Upper lobe of left lung (tissue), 4 donors: ENCODE results near the gene GPX5.
A peak's percentile ranks its signal among the peaks of the same experiment; 100 is the strongest.

ENCODE experiments used
- EP300 ChIP-seq, 4 donors: sonication (generic); formaldehyde crosslinking; IDR thresholded peaks; one replicate each; pipeline ENCODE4 v1.5.1; 2017; ENCODE audit warnings: antibody characterized with exemption in 4 of 4, control low read depth in 2 of 4
- POLR2A ChIP-seq, 4 donors: fragments of 450-650 bp; IDR thresholded peaks; one replicate each; pipeline ENCODE4 v1.5.1; 2016 to 2017; ENCODE audit warnings: antibody characterized with exemption in 4 of 4, mild to moderate bottlenecking in 2 of 4
- POLR2AphosphoS5 ChIP-seq, 2 donors: sonication (generic); formaldehyde crosslinking; IDR thresholded peaks; one replicate each; pipeline ENCODE4 v1.5.1; 2017; ENCODE audit warnings: antibody characterized with exemption in 2 of 2
- TF ChIP-seq, protein P1 (sequence below), 6 experiments: fragments of 450-650 bp in 4 of 6; fragments of 200-600 bp in 2 of 6; sonication (generic) in 2 of 6; IDR thresholded peaks; one replicate each; pipeline ENCODE4 v1.5.1; 2016 to 2019; ENCODE audit warnings: antibody characterized with exemption in 6 of 6

GRCh38 chr6:28490205-28490890 is 35.3 kb upstream of the GPX5 start:
- TF ChIP-seq POLR2A (IDR thresholded peaks at IDR 0.05) (peak in 1 of 4 donors; percentile 10), POLR2AphosphoS5 (IDR thresholded peaks at IDR 0.05) (no peak), EP300 (IDR thresholded peaks at IDR 0.05) (no peak)
- TF ChIP-seq, protein P1, sequence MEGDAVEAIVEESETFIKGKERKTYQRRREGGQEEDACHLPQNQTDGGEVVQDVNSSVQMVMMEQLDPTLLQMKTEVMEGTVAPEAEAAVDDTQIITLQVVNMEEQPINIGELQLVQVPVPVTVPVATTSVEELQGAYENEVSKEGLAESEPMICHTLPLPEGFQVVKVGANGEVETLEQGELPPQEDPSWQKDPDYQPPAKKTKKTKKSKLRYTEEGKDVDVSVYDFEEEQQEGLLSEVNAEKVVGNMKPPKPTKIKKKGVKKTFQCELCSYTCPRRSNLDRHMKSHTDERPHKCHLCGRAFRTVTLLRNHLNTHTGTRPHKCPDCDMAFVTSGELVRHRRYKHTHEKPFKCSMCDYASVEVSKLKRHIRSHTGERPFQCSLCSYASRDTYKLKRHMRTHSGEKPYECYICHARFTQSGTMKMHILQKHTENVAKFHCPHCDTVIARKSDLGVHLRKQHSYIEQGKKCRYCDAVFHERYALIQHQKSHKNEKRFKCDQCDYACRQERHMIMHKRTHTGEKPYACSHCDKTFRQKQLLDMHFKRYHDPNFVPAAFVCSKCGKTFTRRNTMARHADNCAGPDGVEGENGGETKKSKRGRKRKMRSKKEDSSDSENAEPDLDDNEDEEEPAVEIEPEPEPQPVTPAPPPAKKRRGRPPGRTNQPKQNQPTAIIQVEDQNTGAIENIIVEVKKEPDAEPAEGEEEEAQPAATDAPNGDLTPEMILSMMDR (IDR thresholded peaks at IDR 0.05) = no peak
